ENCODE data around the gene NEDD4. TPM values are rescaled to one million over a fixed set of nuclear protein-coding genes. Genes with fewer than 3 reads are reported as not detected.

The NEDD4 gene
- total and polyA plus RNA-seq, 4 donors: 3.5 to 22.0 (median 7.7) TPM

DNA sequence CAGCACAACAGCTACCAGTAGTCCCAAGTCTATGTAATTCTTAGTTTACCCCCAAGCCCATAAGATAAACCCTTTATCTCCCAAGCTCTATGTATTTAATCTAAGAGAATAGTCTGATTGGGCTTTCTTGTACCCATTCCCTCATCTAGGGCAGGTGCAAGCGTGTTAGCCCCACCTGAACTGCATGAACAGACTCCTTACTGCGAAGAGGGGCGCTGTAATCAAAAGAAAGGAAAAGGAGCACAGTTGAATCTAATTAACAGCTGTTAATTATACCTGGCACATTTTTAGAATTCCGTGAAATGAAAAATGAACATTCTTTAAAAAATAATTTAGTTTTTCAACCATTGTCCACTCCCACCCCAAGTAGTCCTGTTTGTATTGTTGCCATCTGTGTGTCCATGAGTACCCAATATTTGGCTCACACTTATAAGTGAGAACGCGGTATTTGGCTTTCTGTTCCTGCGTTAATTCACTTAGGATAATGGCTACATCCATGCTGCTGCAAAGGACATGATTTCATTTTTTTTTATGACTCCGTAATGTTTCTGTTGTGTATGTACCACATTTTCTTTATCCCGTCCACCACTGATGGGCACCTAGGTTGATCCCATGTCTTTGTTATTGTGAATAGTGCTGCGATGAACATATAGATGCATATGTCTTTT, 26.5 kb upstream of the NEDD4 start:
- no peaks in the 10 kb centered on the region for H3K27me3 ChIP-seq (ENCODE audit: control insufficient read depth in 3 of 3, insufficient read depth in 3 of 3, low read length in 2 of 3)
- WGBS, 2 donors: 95% methylated on average over 10 of the region's 10 CpGs

DNA sequence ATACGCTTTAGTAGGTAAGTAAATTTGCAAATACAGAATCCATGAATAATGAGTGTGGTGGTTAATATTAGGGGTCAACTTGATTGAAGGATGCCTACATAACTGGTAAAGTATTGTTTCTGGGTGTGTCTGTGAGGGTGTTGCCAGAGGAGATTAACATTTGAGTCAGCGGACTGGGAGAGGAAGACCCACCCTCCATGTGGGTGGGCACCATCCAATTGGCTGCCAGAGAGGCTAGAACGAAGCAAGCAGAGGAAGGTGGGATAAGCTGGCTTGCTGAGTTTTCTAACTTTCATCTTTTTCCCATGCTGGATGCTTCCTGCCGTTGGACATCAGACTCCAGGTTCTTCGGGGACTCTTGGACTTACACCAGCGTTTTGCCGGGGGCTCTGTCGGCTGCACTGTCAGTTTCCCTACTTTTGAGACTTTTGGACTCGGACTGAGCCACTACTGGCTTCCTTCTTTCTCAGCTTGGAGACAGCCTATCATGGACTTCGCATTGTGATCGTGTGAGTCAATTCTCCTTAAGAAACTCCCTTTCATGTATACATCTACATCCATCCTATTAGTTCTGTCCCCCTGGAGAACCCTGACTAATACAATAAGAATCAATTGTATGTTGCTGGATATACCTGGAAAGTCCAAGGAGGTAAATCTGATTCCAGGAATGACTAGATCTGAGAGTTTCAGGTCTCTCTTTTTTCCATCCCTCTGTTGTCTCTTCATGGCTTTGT, 25.8 kb upstream of the NEDD4 start:
- TF ChIP-seq, protein P1, sequence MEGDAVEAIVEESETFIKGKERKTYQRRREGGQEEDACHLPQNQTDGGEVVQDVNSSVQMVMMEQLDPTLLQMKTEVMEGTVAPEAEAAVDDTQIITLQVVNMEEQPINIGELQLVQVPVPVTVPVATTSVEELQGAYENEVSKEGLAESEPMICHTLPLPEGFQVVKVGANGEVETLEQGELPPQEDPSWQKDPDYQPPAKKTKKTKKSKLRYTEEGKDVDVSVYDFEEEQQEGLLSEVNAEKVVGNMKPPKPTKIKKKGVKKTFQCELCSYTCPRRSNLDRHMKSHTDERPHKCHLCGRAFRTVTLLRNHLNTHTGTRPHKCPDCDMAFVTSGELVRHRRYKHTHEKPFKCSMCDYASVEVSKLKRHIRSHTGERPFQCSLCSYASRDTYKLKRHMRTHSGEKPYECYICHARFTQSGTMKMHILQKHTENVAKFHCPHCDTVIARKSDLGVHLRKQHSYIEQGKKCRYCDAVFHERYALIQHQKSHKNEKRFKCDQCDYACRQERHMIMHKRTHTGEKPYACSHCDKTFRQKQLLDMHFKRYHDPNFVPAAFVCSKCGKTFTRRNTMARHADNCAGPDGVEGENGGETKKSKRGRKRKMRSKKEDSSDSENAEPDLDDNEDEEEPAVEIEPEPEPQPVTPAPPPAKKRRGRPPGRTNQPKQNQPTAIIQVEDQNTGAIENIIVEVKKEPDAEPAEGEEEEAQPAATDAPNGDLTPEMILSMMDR (IDR thresholded peaks at IDR 0.05; ENCODE audit: control extremely low read depth, extremely low read depth): no peak
- Histone ChIP-seq H3K9me3 (ENCODE audit: control insufficient read depth in 4 of 4, insufficient read depth in 3 of 4, low read length in 3 of 4) (no peaks in the 10 kb centered on the region), H3K36me3 (ENCODE audit: control insufficient read depth in 4 of 4, insufficient read depth in 4 of 4, low read length in 4 of 4) (no peaks in the 10 kb centered on the region), H3K4me1 (ENCODE audit: control insufficient read depth in 5 of 5, insufficient read depth in 5 of 5, low read length in 5 of 5) (no peaks in the 10 kb centered on the region), H3K4me3 (no peak overlapping the region), H3K27me3 (ENCODE audit: control insufficient read depth in 3 of 3, insufficient read depth in 3 of 3, low read length in 2 of 3) (no peaks in the 10 kb centered on the region), H3K9ac (ENCODE audit: insufficient read depth in 1 of 2, low read length in 2 of 2) (no peak overlapping the region), H3K27ac (ENCODE audit: low read depth in 1 of 2, low read length in 1 of 2) (no peak overlapping the region)
- no peak for DNase-seq
- WGBS, 2 donors: 88 to 93% methylated on average over 11 of the region's 11 CpGs
- no peak for ATAC-seq (ENCODE audit: insufficient read depth, low FRiP score)

More for the DNA sequence above, 26.5 kb upstream of the NEDD4 start:
- Histone ChIP-seq H3K27ac (ENCODE audit: low read depth in 1 of 2, low read length in 1 of 2) (no peak overlapping the region), H3K4me3 (no peak overlapping the region), H3K4me1 (ENCODE audit: control insufficient read depth in 5 of 5, insufficient read depth in 5 of 5, low read length in 5 of 5) (no peaks in the 10 kb centered on the region), H3K9me3 (ENCODE audit: control insufficient read depth in 4 of 4, insufficient read depth in 3 of 4, low read length in 3 of 4) (no peaks in the 10 kb centered on the region), H3K36me3 (ENCODE audit: control insufficient read depth in 4 of 4, insufficient read depth in 4 of 4, low read length in 4 of 4) (no peaks in the 10 kb centered on the region), H3K9ac (ENCODE audit: insufficient read depth in 1 of 2, low read length in 2 of 2) (no peak overlapping the region)
- ATAC-seq (ENCODE audit: insufficient read depth, low FRiP score) (no peak), DNase-seq (no peak)
- TF ChIP-seq, protein P1 (IDR thresholded peaks at IDR 0.05; ENCODE audit: control extremely low read depth, extremely low read depth): no peak

DNA sequence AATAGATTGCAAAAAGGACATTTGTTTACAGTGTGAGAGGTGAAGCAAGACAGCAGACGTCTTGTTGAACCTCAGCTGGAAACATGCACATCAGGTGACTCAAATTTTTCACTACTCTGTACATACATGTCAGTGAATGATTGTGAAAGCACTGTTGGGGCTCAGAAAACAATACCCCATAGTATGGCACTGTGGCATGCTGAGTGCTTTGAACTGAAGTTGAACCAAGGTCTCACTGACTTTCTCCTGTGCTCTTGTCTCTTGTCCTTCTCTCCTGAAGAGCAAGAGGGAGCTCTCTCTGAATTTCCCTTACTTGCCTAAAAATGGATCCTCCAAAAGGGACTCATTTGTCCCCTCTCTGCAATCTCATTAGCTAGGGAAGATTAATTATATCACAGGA, 24.5 kb upstream of the NEDD4 start:
- WGBS, 2 donors: 27 to 55% methylated on average over 1 of the region's 1 CpG
- no peaks in the 10 kb centered on the region for H3K9me3 ChIP-seq (ENCODE audit: control insufficient read depth in 4 of 4, insufficient read depth in 3 of 4, low read length in 3 of 4)
- no peaks in the 10 kb centered on the region for H3K36me3 ChIP-seq (ENCODE audit: control insufficient read depth in 4 of 4, insufficient read depth in 4 of 4, low read length in 4 of 4)
- H3K4me1 ChIP-seq (ENCODE audit: control insufficient read depth in 5 of 5, insufficient read depth in 5 of 5, low read length in 5 of 5): no peaks in the 10 kb centered on the region
- H3K27me3 ChIP-seq (ENCODE audit: control insufficient read depth in 3 of 3, insufficient read depth in 3 of 3, low read length in 2 of 3): no peaks in the 10 kb centered on the region
- ATAC-seq (ENCODE audit: insufficient read depth, low FRiP score) (no peak), DNase-seq (no peak)
- TF ChIP-seq, protein P1 (IDR thresholded peaks at IDR 0.05; ENCODE audit: control extremely low read depth, extremely low read depth): no peak
- H3K4me3 ChIP-seq: no peak overlapping the region
- H3K9ac ChIP-seq (ENCODE audit: insufficient read depth in 1 of 2, low read length in 2 of 2): no peak overlapping the region
- H3K27ac ChIP-seq (ENCODE audit: low read depth in 1 of 2, low read length in 1 of 2): no peak overlapping the region
